Measurements from ENCODE around the gene NDUFB10.

GRCh38 chr16:1926271-1926670 lies 33.1 kb upstream of the NDUFB10 start:
- TF ChIP-seq FOXM1 (IDR thresholded peaks at IDR 0.05; ENCODE audit: low read depth) = no peak
- TF ChIP-seq CTCF (IDR thresholded peaks at IDR 0.05) = no peak
- TF ChIP-seq TEAD4 (IDR thresholded peaks at IDR 0.05; ENCODE audit: borderline replicate concordance, insufficient read depth) = no peak
- no peak for TF ChIP-seq RFX5 (IDR thresholded peaks at IDR 0.05; ENCODE audit: low read length)
- no peak for TF ChIP-seq EZH2phosphoT487 (IDR thresholded peaks at IDR 0.05; ENCODE audit: borderline replicate concordance, low read depth)
- TF ChIP-seq RAD21 (IDR thresholded peaks at IDR 0.05; ENCODE audit: low read length) = no peak
